Panc1 (cell line): ENCODE measurements around the gene PKP4.

Experiments
- CTCF ChIP-seq: fragments of 450-650 bp; IDR thresholded peaks from 2 replicates; pipeline ENCODE4 v1.5.1; 2017; ENCODE audit warnings: mild to moderate bottlenecking
- POLR2AphosphoS5 ChIP-seq: IDR thresholded peaks from 2 replicates; pipeline ENCODE4 v1.6.1; 2012; ENCODE audit warnings: mild to moderate bottlenecking, low read depth, low read length, moderate library complexity
- SIN3A ChIP-seq: IDR thresholded peaks from 2 replicates; pipeline ENCODE4 v1.6.1; 2012; ENCODE audit warnings: low read depth, mild to moderate bottlenecking, low read length, moderate library complexity, borderline replicate concordance; ENCODE audit not compliant: insufficient read depth
- TCF7L2 ChIP-seq: IDR thresholded peaks from 2 replicates; pipeline ENCODE4 v1.6.1; 2011; ENCODE audit warnings: mild to moderate bottlenecking, low read depth, low read length, inconsistent platforms
- TF ChIP-seq, protein P1 (sequence below), 2 experiments: IDR thresholded peaks; 2 replicates each; pipeline ENCODE4 v1.6.1; 2011 to 2012; ENCODE audit warnings: low read depth in 2 of 2, control low read depth in 1 of 2, low read length in 1 of 2, mild to moderate bottlenecking in 1 of 2, moderate library complexity in 1 of 2; ENCODE audit not compliant: insufficient read depth in 1 of 2

- no peak for TF ChIP-seq CTCF
- TF ChIP-seq POLR2AphosphoS5, result no peak
- no peak for TF ChIP-seq SIN3A
- TF ChIP-seq, protein P1, sequence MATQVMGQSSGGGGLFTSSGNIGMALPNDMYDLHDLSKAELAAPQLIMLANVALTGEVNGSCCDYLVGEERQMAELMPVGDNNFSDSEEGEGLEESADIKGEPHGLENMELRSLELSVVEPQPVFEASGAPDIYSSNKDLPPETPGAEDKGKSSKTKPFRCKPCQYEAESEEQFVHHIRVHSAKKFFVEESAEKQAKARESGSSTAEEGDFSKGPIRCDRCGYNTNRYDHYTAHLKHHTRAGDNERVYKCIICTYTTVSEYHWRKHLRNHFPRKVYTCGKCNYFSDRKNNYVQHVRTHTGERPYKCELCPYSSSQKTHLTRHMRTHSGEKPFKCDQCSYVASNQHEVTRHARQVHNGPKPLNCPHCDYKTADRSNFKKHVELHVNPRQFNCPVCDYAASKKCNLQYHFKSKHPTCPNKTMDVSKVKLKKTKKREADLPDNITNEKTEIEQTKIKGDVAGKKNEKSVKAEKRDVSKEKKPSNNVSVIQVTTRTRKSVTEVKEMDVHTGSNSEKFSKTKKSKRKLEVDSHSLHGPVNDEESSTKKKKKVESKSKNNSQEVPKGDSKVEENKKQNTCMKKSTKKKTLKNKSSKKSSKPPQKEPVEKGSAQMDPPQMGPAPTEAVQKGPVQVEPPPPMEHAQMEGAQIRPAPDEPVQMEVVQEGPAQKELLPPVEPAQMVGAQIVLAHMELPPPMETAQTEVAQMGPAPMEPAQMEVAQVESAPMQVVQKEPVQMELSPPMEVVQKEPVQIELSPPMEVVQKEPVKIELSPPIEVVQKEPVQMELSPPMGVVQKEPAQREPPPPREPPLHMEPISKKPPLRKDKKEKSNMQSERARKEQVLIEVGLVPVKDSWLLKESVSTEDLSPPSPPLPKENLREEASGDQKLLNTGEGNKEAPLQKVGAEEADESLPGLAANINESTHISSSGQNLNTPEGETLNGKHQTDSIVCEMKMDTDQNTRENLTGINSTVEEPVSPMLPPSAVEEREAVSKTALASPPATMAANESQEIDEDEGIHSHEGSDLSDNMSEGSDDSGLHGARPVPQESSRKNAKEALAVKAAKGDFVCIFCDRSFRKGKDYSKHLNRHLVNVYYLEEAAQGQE (IDR thresholded peaks at IDR 0.05; ENCODE audit: insufficient read depth in 1 of 2, low read depth in 2 of 2, low read length in 1 of 2), result no peak
- TF ChIP-seq TCF7L2, result no peak
These were observed 98.2 kb downstream of the PKP4 start for GRCh38 chr2:158554996-158555395.
